Adrenal gland (tissue), 12 donors: ENCODE data around the gene XRCC1. TPM values are rescaled to one million over a fixed set of nuclear protein-coding genes. Genes with fewer than 3 reads are reported as not detected.
A peak's percentile ranks its signal among the peaks of the same experiment; 100 is the strongest.
"Not testable (repeated sequence)": the region's sequence is repeated elsewhere in the genome, so short reads cannot be mapped to it uniquely, and the experiment has no call there.

Experiments
- DNase-seq, 7 donors: peaks; one replicate each; pipeline ENCODE4 v3.0.0-alpha.2; 2019 to 2020
- H3K27ac ChIP-seq, 5 donors: fragments of 200-600 bp; sonication (generic) in 4 of 5; 1 replicate in 3 of 5; 2 replicates in 2 of 5; pipeline versions ENCODE4 v1.5.1 to v1.8.0; 2016 to 2020; ENCODE audit warnings: mild to moderate bottlenecking in 1 of 5
- H3K27me3 ChIP-seq: fragments of 200-600 bp; 2 replicates; pipeline ENCODE4 v1.8.0; 2021
- H3K36me3 ChIP-seq, 2 donors: fragments of 200-600 bp; replicated peaks in 1 of 2; 1 replicate in 1 of 2; 2 replicates in 1 of 2; pipeline versions ENCODE4 v1.5.1 to v1.8.0; 2018 to 2022
- H3K4me1 ChIP-seq, 2 donors: fragments of 200-600 bp; replicated peaks in 1 of 2; 1 replicate in 1 of 2; 2 replicates in 1 of 2; pipeline versions ENCODE4 v1.5.1 to v1.8.0; 2018 to 2021
- H3K4me3 ChIP-seq, 4 donors: fragments of 200-600 bp; sonication (generic) in 3 of 4; one replicate each; pipeline ENCODE4 v1.5.1; 2016 to 2018
- H3K9me3 ChIP-seq, 3 donors: fragments of 200-600 bp; sonication (generic) in 1 of 3; replicated peaks in 1 of 3; 1 replicate in 2 of 3; 2 replicates in 1 of 3; pipeline versions ENCODE4 v1.5.1 to v1.8.0; 2016 to 2021
- POLR2A ChIP-seq, 2 donors: fragments of 450-650 bp; IDR thresholded peaks; one replicate each; pipeline ENCODE4 v1.6.1; 2017; ENCODE audit warnings: antibody characterized with exemption in 2 of 2, mild to moderate bottlenecking in 2 of 2, moderate library complexity in 1 of 2
- WGBS, 4 donors: extraction: QIAGEN DNeasy Blood & Tissue Kit in 2 of 4; methylation state at CpG; one replicate each; pipeline versions ENCODE4 v1.1.5 to v1.1.7; 2013 to 2017; 5-methylcytosine and 5-hydroxymethylcytosine counted together
- intact Hi-C, 2 donors: fragments of 100-400 bp; cut with DNase I; formaldehyde crosslinking; loops; one replicate each; pipeline versions ENCODE4 v1.14.1 to v1.15.0; 2022 to 2023
- polyA plus RNA-seq, 3 donors: library from polyadenylated mRNA; stranded (reverse); fragments of 200-250 nt in 2 of 3; fragments of 350-450 nt in 1 of 3; fragmentation: Illumina TruSeq in 1 of 3; extraction: RNeasy Lipid Tissue Mini Kit (QIAGEN cat#74804) in 1 of 3; gene quantifications; one replicate each; pipeline ENCODE4 v1.2.3, GENCODE V29; 2013 to 2014
- total RNA-seq, 9 donors: library from RNA; depleted of rRNA in 4 of 9; stranded (reverse); fragments of >200 nt in 4 of 9; fragments of 120-200 nt in 1 of 9; fragmentation: NEBNext Ultra II Directional in 1 of 9; extraction: Animal tissue kit (Norgen Biotek cat#: 25700) in 1 of 9; gene quantifications; one replicate each; pipeline versions ENCODE4 v1.1.0 to v1.2.4, GENCODE V29; 2013 to 2023
- TF ChIP-seq, protein P1 (sequence below), 6 experiments: fragments of 450-650 bp in 4 of 6; fragments of 200-600 bp in 2 of 6; sonication (generic) in 1 of 6; IDR thresholded peaks; 1 replicate in 5 of 6; 2 replicates in 1 of 6; pipeline versions ENCODE4 v1.5.1 to v1.8.0; 2016 to 2021; ENCODE audit warnings: antibody characterized with exemption in 6 of 6, mild to moderate bottlenecking in 2 of 6, moderate library complexity in 1 of 6
- donor health status: healthy with polysubstance abuse.
- donor health status: Bipolar disorder and iron deficiency.
- donor health status: DM: yes; HTN: yes; CAD: no.
- donor health status: DM: no; HTN: no; CAD: no.
- donor health status: DM: no; HTN: no; CAD: no.
- donor health status: DM: yes; HTN: yes; CAD: no.

The XRCC1 gene
- total and polyA plus RNA-seq, 12 donors: 15.7 to 37.2 (median 29.5) TPM

DNA sequence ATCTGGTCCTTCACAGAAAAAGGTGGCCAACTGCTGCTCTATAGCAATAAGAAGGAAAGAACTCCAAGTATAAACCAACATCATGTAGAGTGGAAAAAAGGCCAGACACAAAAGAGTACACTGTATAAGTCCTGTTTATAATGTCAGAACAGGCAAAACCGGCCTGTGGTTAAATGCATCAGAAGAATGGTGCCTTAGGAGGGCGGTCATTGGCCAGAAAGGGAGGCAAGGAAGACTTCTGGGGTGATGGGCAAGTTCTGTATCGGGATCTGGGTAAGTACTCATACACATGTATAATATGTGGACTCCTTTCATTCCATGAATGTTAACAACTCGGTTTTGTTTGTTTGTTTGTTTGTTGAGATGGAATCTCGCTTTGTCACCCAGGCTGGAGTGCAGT lies 52.4 kb downstream of the XRCC1 start:
- no peaks in the 10 kb centered on the region for H3K36me3 ChIP-seq
- H3K9me3 ChIP-seq: no peaks in the 10 kb centered on the region
- DNase-seq: no peak
- no peaks in the 10 kb centered on the region for H3K27me3 ChIP-seq
- H3K4me1 ChIP-seq: peaks cover 12 to 29% of the 10 kb centered on the region in 2 donors
- 82 to 89% (median 87%) methylated on average over 5 of the region's 5 CpGs for WGBS, 4 donors
- H3K4me3 ChIP-seq: no peak overlapping the region
- TF ChIP-seq POLR2A (IDR thresholded peaks at IDR 0.05): no peak
- TF ChIP-seq, protein P1, sequence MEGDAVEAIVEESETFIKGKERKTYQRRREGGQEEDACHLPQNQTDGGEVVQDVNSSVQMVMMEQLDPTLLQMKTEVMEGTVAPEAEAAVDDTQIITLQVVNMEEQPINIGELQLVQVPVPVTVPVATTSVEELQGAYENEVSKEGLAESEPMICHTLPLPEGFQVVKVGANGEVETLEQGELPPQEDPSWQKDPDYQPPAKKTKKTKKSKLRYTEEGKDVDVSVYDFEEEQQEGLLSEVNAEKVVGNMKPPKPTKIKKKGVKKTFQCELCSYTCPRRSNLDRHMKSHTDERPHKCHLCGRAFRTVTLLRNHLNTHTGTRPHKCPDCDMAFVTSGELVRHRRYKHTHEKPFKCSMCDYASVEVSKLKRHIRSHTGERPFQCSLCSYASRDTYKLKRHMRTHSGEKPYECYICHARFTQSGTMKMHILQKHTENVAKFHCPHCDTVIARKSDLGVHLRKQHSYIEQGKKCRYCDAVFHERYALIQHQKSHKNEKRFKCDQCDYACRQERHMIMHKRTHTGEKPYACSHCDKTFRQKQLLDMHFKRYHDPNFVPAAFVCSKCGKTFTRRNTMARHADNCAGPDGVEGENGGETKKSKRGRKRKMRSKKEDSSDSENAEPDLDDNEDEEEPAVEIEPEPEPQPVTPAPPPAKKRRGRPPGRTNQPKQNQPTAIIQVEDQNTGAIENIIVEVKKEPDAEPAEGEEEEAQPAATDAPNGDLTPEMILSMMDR (IDR thresholded peaks at IDR 0.05): no peak
- intact Hi-C loops: no loop called here
- H3K27ac ChIP-seq: no peak overlapping the region

DNA sequence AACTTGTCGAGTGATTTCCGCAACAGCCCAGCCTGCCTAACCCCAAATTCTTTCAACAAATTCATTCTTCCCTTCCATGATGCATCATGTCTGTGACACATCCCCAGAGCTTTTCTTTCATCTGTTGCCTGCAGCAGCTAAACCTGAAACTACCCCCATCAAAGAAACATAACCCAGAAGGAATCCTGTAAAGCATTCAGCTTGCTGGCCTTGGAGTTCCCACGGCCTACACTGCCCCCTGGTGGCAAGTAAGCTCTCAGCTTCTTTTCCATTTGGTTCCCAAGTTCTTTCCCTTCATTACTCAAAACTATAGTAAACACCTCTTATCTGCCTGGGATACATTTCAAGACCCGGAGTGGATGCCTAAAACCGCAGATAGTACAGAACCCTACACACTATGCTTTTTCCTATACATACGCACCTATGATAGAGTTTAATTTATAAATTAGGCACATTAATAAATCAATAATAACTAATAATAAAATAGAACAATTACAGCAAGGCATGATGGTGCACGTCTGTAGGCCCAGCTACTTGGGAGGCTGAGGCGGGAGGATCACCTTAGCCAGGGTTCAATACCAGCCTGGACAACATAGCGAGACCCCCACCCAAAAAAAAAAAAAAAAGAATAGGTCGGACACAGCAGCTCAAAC lies 55.8 kb downstream of the XRCC1 start:
- peak; percentile 80 to 91 (median 82) for DNase-seq
- H3K4me1 ChIP-seq: peaks cover 0 to 3% of the 10 kb centered on the region in 2 donors
- no peak overlapping the region for H3K27ac ChIP-seq
- 40 to 45% (median 42%) methylated on average over 10 of the region's 10 CpGs for WGBS, 4 donors
- intact Hi-C loops: loop anchor here in 1 of 2 donors (2.0 kb wide), 1 partner anchor 73 kb away; no protein-coding TSS in a partner anchor
- H3K27me3 ChIP-seq: no peaks in the 10 kb centered on the region
- H3K36me3 ChIP-seq: peaks cover 0 to 5% of the 10 kb centered on the region in 2 donors
- no peak overlapping the region for H3K4me3 ChIP-seq
- H3K9me3 ChIP-seq: no peaks in the 10 kb centered on the region
- TF ChIP-seq POLR2A (IDR thresholded peaks at IDR 0.05): no peak
- TF ChIP-seq, protein P1 (IDR thresholded peaks at IDR 0.05): peak; percentile 87 to 94 (median 90)

DNA sequence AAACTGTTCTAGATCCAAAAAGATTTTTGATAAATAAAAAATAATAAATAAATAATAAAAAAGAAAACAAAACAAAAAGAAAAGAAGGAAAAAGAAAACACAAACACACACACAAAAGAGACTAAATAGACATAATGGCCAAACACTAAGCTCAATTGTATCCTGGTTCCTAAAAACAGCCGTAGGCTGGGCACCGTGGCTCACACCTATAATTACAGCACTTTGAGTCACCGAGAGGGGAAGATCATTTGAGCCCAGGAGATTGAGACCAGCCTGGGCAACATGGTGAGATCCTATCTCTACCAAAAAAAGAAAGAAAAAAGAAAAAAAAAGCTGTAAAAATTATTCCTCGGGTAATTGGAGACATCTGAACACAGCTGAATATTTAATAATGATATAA lies 57.3 kb downstream of the XRCC1 start:
- no peak overlapping the region for H3K27ac ChIP-seq
- no peak for DNase-seq
- H3K36me3 ChIP-seq: peaks cover 0 to 5% of the 10 kb centered on the region in 2 donors
- H3K4me3 ChIP-seq: no peak overlapping the region
- no peaks in the 10 kb centered on the region for H3K9me3 ChIP-seq
- intact Hi-C loops: loop anchor here in 1 of 2 donors (2.0 kb wide), 1 partner anchor 71 kb away; no protein-coding TSS in a partner anchor
- WGBS, 4 donors: 79 to 91% (median 84%) methylated on average over 3 to 4 of the region's 4 CpGs
- H3K27me3 ChIP-seq: no peaks in the 10 kb centered on the region
- TF ChIP-seq, protein P1 (IDR thresholded peaks at IDR 0.05): no peak
- TF ChIP-seq POLR2A (IDR thresholded peaks at IDR 0.05): no peak
- no peaks in the 10 kb centered on the region for H3K4me1 ChIP-seq

DNA sequence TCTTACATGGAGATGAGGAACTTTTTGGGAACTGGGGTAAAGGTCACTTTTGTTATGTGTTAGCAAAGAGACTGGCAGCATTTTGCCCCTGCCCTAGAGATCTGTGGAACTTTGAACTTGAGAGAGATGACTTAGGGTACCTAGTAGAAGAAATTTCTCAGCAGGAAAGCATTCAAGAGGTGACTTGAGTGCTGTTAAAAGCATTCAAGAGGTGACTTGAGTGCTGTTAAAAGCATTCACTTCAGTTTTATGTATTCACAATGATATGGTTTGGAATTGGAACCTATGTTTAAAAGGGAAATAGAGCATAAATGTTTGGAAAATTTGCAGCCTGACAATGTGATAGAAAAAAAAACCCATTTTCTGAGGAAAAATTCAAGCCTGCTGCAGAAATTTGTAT lies 62.9 kb downstream of the XRCC1 start:
- DNase-seq, H3K27me3 ChIP-seq, H3K4me1 ChIP-seq, H3K4me3 ChIP-seq, H3K9me3 ChIP-seq, H3K27ac ChIP-seq: not testable (repeated sequence)
- intact Hi-C loops: loop anchor here in 1 of 2 donors (5.0 kb wide), 1 partner anchor 65 kb away; no protein-coding TSS in a partner anchor
- H3K36me3 ChIP-seq: peaks cover 0 to 23% of the 10 kb centered on the region in 2 donors

DNA sequence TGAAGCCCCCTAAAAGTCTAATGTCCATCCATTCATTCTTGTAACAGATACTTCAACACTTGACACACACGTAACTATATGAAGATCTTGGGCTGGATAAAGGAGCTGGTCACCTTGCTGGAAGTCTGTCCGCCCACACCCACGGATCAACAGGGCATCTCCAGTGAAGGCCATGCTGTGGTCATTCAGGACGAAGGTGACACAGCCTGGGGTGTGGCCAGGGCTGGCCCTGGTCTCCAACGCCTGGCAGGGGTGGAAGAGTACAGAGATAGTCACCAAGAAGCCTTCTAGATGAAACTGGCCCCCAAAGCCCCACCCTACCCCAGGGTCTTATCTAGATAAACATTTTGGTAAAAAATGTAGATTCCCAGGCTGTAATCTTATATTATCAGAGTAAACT lies 64.0 kb downstream of the XRCC1 start:
- no peaks in the 10 kb centered on the region for H3K4me1 ChIP-seq
- no peak overlapping the region for H3K4me3 ChIP-seq
- no peak for TF ChIP-seq POLR2A (IDR thresholded peaks at IDR 0.05)
- TF ChIP-seq, protein P1 (IDR thresholded peaks at IDR 0.05): no peak
- no peaks in the 10 kb centered on the region for H3K27me3 ChIP-seq
- H3K27ac ChIP-seq: no peak overlapping the region
- no peaks in the 10 kb centered on the region for H3K9me3 ChIP-seq
- intact Hi-C loops: loop anchor here in 1 of 2 donors (5.0 kb wide), 1 partner anchor 64 kb away; no protein-coding TSS in a partner anchor
- DNase-seq: no peak
- WGBS, 4 donors: 85 to 94% (median 88%) methylated on average over 4 to 5 of the region's 5 CpGs
- H3K36me3 ChIP-seq: peaks cover 0 to 23% of the 10 kb centered on the region in 2 donors
